A375 (cell line): ENCODE data around the gene CD3E. TPM values are rescaled to one million over a fixed set of nuclear protein-coding genes. Genes with fewer than 3 reads are reported as not detected.

Source experiments
- small RNA-seq: library from RNA; depleted of rRNA; stranded (forward); fragments of <200 nt; gene quantifications from one replicate; pipeline ENCODE3, GENCODE V24; 2014
- total RNA-seq: library from RNA; depleted of rRNA; stranded (reverse); fragments of >200 nt; shearing (Covaris generic); gene quantifications from 2 replicates; pipeline ENCODE4 v1.2.3, GENCODE V29; 2014; rRNA removed

Gene CD3E
- not detected in 2 replicates for total RNA-seq

DNA sequence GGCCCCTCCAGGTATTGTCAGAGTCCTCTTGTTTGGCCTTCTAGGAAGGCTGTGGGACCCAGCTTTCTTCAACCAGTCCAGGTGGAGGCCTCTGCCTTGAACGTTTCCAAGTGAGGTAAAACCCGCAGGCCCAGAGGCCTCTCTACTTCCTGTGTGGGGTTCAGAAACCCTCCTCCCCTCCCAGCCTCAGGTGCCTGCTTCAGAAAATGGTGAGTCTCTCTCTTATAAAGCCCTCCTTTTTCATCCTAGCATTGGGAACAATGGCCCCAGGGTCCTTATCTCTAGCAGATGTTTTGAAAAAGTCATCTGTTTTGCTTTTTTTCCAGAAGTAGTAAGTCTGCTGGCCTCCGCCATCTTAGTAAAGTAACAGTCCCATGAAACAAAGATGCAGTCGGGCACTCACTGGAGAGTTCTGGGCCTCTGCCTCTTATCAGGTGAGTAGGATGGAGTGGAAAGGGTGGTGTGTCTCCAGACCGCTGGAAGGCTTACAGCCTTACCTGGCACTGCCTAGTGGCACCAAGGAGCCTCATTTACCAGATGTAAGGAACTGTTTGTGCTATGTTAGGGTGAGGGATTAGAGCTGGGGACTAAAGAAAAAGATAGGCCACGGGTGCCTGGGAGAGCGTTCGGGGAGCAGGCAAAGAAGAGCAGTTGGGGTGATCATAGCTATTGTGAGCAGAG is at the start of gene CD3E:
TSS of gene CD3E (plus strand) at position 163 of the 681 bp plus-strand sequence. CDS start at position 386, 223 bp downstream.

DNA sequence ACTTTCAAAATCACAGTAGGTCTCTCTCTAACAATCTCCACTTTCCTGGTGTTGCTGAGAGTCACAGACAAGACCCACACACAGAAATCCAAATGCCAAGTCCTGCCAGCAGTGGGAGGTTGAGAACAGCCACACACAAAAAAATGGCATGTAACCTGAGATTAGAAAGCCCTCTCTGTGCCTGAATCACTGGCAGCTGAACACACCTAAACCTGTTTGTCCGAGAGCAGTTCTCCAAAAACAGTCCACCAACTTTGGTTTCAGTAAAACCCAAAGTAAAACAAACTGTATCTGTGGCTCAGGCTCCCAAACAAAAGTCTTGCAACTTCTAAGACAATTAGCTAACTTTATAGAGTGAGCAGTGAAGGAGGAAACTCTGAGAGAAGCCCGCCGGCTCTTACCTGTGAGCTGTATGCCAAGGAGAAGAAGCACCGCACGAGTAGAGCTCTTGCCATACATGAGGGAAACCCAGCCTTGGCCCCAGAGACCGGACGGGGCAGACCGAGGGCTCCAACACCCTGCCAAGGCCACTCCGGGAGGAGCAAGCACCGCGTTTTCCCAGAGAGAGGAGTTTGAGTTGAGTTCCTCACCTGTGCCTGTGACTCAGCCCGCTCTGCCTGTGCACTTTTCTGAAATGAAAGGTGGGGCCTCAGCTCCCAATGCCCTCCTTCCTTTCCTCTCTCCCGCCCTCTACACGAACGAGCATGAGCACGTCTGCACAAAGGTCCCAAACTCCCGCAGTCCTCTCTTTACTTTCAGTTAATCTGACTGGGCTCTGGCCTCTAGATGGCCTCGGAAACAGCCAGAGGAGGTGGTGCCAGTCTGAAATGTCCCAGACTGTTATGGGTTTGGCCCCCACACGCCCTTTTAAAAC is 40.6 kb upstream of the CD3E start, which contains the start of gene MPZL2:
TSS of gene MPZL2 (minus strand) at position 603 of the 874 bp plus-strand sequence. CDS start at position 459, 144 bp downstream.

GRCh38 chr11:118342503-118343161 is 38.1 kb downstream of the CD3E start, which contains the start of gene CD3D:
TSS of gene CD3D (minus strand) at chr11:118342705. CDS start at chr11:118342607, 98 bp downstream.

GRCh38 chr11:118343981-118344515 is 39.5 kb downstream of the CD3E start, which contains the start of gene CD3G:
TSS of gene CD3G (plus strand) at chr11:118344344. CDS start at chr11:118344424, 80 bp downstream.

GRCh38 chr11:118359295-118359958 is 54.9 kb downstream of the CD3E start, which contains the start of gene UBE4A:
TSS of gene UBE4A (plus strand) at chr11:118359600. CDS start at chr11:118365081, 5,481 bp downstream.

Small RNAs within 50 kb of the gene (small RNA-seq; reads per million reads assigned to genes)
- not detected for gene AP001582.1

Other genes with a start within 250 kb of the CD3E start
- gene TMPRSS4, start 227.7 kb upstream of the CD3E start, total RNA-seq = not detected in 2 replicates
- gene SMIM35, start 217.8 kb upstream of the CD3E start, total RNA-seq = not detected in 2 replicates
- gene SCN4B, start 151.9 kb upstream of the CD3E start, total RNA-seq = 0.13 TPM in 1 of 2 replicates, not detected in the other
- gene SCN2B, start 128.1 kb upstream of the CD3E start, total RNA-seq = not detected in 2 replicates
- gene JAML, start 79.7 kb upstream of the CD3E start, total RNA-seq = not detected in 2 replicates
- not detected in 2 replicates for gene MPZL3, start 52.4 kb upstream of the CD3E start, total RNA-seq
- not detected in 2 replicates for gene MPZL2, start 40.4 kb upstream of the CD3E start, total RNA-seq
- gene CD3D, start 38.0 kb downstream of the CD3E start, total RNA-seq = not detected in 2 replicates
- gene CD3G, start 39.6 kb downstream of the CD3E start, total RNA-seq = not detected in 2 replicates
- 30.0 and 32.2 TPM in 2 replicates for gene UBE4A, start 54.9 kb downstream of the CD3E start, total RNA-seq
- 149 and 192 TPM in 2 replicates for gene ATP5MG, start 96.9 kb downstream of the CD3E start, total RNA-seq
- 37.5 and 45.8 TPM in 2 replicates for gene KMT2A, start 131.8 kb downstream of the CD3E start, total RNA-seq
- 0.38 and 2.7 TPM in 2 replicates for gene TTC36, start 222.7 kb downstream of the CD3E start, total RNA-seq
- 1.8 and 4.7 TPM in 2 replicates for gene TMEM25, start 226.5 kb downstream of the CD3E start, total RNA-seq